GM21423 (cell line): ENCODE results near the gene STON2.

Experiments used
- ATAC-seq: cut with Tn5 transposase; IDR thresholded peaks from one replicate; pipeline ENCODE4 v1.9.1; 2021; ENCODE audit warnings: mild to moderate bottlenecking, moderate library complexity; ENCODE audit not compliant: unreplicated experiment

Gene STON2

GRCh38 chr14:81340201-81340600 lies 59.9 kb downstream of the STON2 start:
- no peak for ATAC-seq

- ATAC-seq, result no peak
Measured at GRCh38 chr14:81337073-81337472, 63.1 kb downstream of the STON2 start.

- no peak for ATAC-seq
Measured at GRCh38 chr14:81336009-81336408, 64.1 kb downstream of the STON2 start.

- ATAC-seq, result no peak
Measured at GRCh38 chr14:81332725-81333124, 67.4 kb downstream of the STON2 start.

- no peak for ATAC-seq
Measured at GRCh38 chr14:81331229-81332021, 68.7 kb downstream of the STON2 start.

- ATAC-seq, result no peak
Measured at GRCh38 chr14:81330619-81331122, 69.5 kb downstream of the STON2 start.

- no peak for ATAC-seq
Measured at GRCh38 chr14:81329640-81330381, 70.3 kb downstream of the STON2 start.

- ATAC-seq, result no peak
Measured at GRCh38 chr14:81326451-81326850, 73.7 kb downstream of the STON2 start.

- no peak for ATAC-seq
Measured at GRCh38 chr14:81324011-81324410, 76.1 kb downstream of the STON2 start.

- no peak for ATAC-seq
Measured at GRCh38 chr14:81323093-81323492, 77.0 kb downstream of the STON2 start.

- no peak for ATAC-seq
Measured at GRCh38 chr14:81319946-81320345, 80.2 kb downstream of the STON2 start.

GRCh38 chr14:81319314-81319713 lies 80.8 kb downstream of the STON2 start:
- no peak for ATAC-seq

- ATAC-seq, result no peak
Measured at GRCh38 chr14:81315341-81315740, 84.8 kb downstream of the STON2 start.

- ATAC-seq, result no peak
Measured at GRCh38 chr14:81314443-81315175, 85.5 kb downstream of the STON2 start.

GRCh38 chr14:81313775-81314429 lies 86.2 kb downstream of the STON2 start:
- ATAC-seq, result no peak

- no peak for ATAC-seq
Measured at GRCh38 chr14:81313200-81313599, 86.9 kb downstream of the STON2 start.

- no peak for ATAC-seq
Measured at GRCh38 chr14:81312289-81312876, 87.7 kb downstream of the STON2 start.

GRCh38 chr14:81311778-81312177 lies 88.3 kb downstream of the STON2 start:
- ATAC-seq, result no peak

- ATAC-seq, result no peak
Measured at GRCh38 chr14:81311141-81311540, 89.0 kb downstream of the STON2 start.

GRCh38 chr14:81310606-81311005 lies 89.5 kb downstream of the STON2 start:
- no peak for ATAC-seq
